Tibial artery (tissue), 4 donors: ENCODE results near the gene ITGAD.

Source experiments
- DNase-seq, 2 donors: peaks; one replicate each; pipeline ENCODE4 v3.0.0-alpha.2; 2019
- H3K27ac ChIP-seq, 2 donors: fragments of 200-600 bp; sonication (generic) in 1 of 2; 1 replicate in 1 of 2; 2 replicates in 1 of 2; pipeline ENCODE4 v1.5.1; 2018 to 2019; ENCODE audit warnings: mild to moderate bottlenecking in 1 of 2
- H3K27me3 ChIP-seq, 2 donors: fragments of 200-600 bp; sonication (generic) in 1 of 2; one replicate each; pipeline versions ENCODE4 v1.5.1 to v1.6.0; 2016 to 2019
- H3K36me3 ChIP-seq, 3 donors: fragments of 200-600 bp; sonication (generic) in 2 of 3; one replicate each; pipeline ENCODE4 v1.5.1; 2016 to 2019; ENCODE audit warnings: mild to moderate bottlenecking in 2 of 3
- H3K4me1 ChIP-seq, 4 donors: fragments of 200-600 bp; sonication (generic) in 2 of 4; 1 replicate in 3 of 4; 2 replicates in 1 of 4; pipeline ENCODE4 v1.5.1; 2016 to 2019
- H3K4me3 ChIP-seq, 2 donors: fragments of 200-600 bp; sonication (generic) in 1 of 2; 1 replicate in 1 of 2; 2 replicates in 1 of 2; pipeline ENCODE4 v1.5.1; 2018 to 2019; ENCODE audit warnings: mild to moderate bottlenecking in 2 of 2
- H3K9me3 ChIP-seq, 3 donors: fragments of 200-600 bp; sonication (generic) in 1 of 3; one replicate each; pipeline ENCODE4 v1.5.1; 2016 to 2019
- CTCF ChIP-seq, 2 experiments: fragments of 200-600 bp in 1 of 2; fragments of 450-650 bp in 1 of 2; IDR thresholded peaks; one replicate each; pipeline ENCODE4 v1.5.1; 2017 to 2019; ENCODE audit warnings: antibody characterized with exemption in 2 of 2, mild to moderate bottlenecking in 1 of 2, moderate library complexity in 1 of 2
- intact Hi-C: fragments of 100-400 bp; cut with DNase I; formaldehyde crosslinking; loops from one replicate; pipeline ENCODE4 v1.15.0; 2023; ENCODE audit warnings: low total_unique reads

ITGAD gene

GRCh38 chr16:31393056-31393455 lies at the start of gene ITGAD:
ITGAD (plus strand) TSS chr16:31393335; CDS start chr16:31393361, 26 bp downstream.
- TF ChIP-seq CTCF (IDR thresholded peaks at IDR 0.05): no peak
- Histone ChIP-seq H3K36me3 (no peaks in the 10 kb centered on the region), H3K4me1 (no peaks in the 10 kb centered on the region), H3K27me3 (peaks cover 0 to 24% of the 10 kb centered on the region in 2 donors), H3K4me3 (no peak within 1 kb of the TSS), H3K27ac (no peak within 1 kb of the TSS), H3K9me3 (no peaks in the 10 kb centered on the region)
- DNase-seq: no peak
- intact Hi-C loops: no loop called here

- no peaks in the 10 kb centered on the region for H3K36me3 ChIP-seq
- H3K27me3 ChIP-seq: peaks cover 0 to under 1% of the 10 kb centered on the region in 2 donors
- peak in 1 of 2 donors; percentile 35 for DNase-seq
- H3K4me3 ChIP-seq: no peak overlapping the region
- H3K27ac ChIP-seq: no peak overlapping the region
- no peaks in the 10 kb centered on the region for H3K4me1 ChIP-seq
- intact Hi-C loops: no loop called here
- no peaks in the 10 kb centered on the region for H3K9me3 ChIP-seq
- TF ChIP-seq CTCF (IDR thresholded peaks at IDR 0.05): no peak
Measured at GRCh38 chr16:31344712-31345111, 48.4 kb upstream of the ITGAD start.

GRCh38 chr16:31347445-31347844 lies 45.7 kb upstream of the ITGAD start:
- no peak for TF ChIP-seq CTCF (IDR thresholded peaks at IDR 0.05)
- H3K27ac ChIP-seq: no peak overlapping the region

GRCh38 chr16:31348579-31348978 lies 44.6 kb upstream of the ITGAD start:
- H3K36me3 ChIP-seq: no peaks in the 10 kb centered on the region
- H3K4me3 ChIP-seq: no peak overlapping the region
- no peak overlapping the region for H3K27ac ChIP-seq
- DNase-seq: no peak
- peaks cover 0 to 10% of the 10 kb centered on the region in 2 donors for H3K27me3 ChIP-seq
- no peaks in the 10 kb centered on the region for H3K4me1 ChIP-seq
- intact Hi-C loops: no loop called here
- no peak for TF ChIP-seq CTCF (IDR thresholded peaks at IDR 0.05)
- H3K9me3 ChIP-seq: no peaks in the 10 kb centered on the region

More at GRCh38 chr16:31347445-31347844, 45.7 kb upstream of the ITGAD start:
- no peaks in the 10 kb centered on the region for H3K36me3 ChIP-seq
- no peak overlapping the region for H3K4me3 ChIP-seq
- peaks cover 0 to 7% of the 10 kb centered on the region in 2 donors for H3K27me3 ChIP-seq
- DNase-seq: peak in 1 of 2 donors; percentile 15
- intact Hi-C loops: no loop called here
- no peaks in the 10 kb centered on the region for H3K9me3 ChIP-seq
- H3K4me1 ChIP-seq: no peaks in the 10 kb centered on the region

- Histone ChIP-seq H3K4me3 (no peak overlapping the region), H3K4me1 (no peaks in the 10 kb centered on the region), H3K9me3 (no peaks in the 10 kb centered on the region), H3K36me3 (no peaks in the 10 kb centered on the region), H3K27me3 (peaks cover 0 to 10% of the 10 kb centered on the region in 2 donors), H3K27ac (no peak overlapping the region)
- intact Hi-C loops: no loop called here
- peak in 1 of 2 donors; percentile 45 for DNase-seq
- no peak for TF ChIP-seq CTCF (IDR thresholded peaks at IDR 0.05)
Measured at GRCh38 chr16:31350275-31351005, 42.7 kb upstream of the ITGAD start.
